CD1c-positive myeloid dendritic cell (primary cell): Measurements from ENCODE around the gene HADH.

ENCODE experiments used
- DNase-seq: peaks from one replicate; pipeline ENCODE4 v3.0.0-alpha.2; 2016; ENCODE audit errors: extremely low spot score

Gene HADH

DNA sequence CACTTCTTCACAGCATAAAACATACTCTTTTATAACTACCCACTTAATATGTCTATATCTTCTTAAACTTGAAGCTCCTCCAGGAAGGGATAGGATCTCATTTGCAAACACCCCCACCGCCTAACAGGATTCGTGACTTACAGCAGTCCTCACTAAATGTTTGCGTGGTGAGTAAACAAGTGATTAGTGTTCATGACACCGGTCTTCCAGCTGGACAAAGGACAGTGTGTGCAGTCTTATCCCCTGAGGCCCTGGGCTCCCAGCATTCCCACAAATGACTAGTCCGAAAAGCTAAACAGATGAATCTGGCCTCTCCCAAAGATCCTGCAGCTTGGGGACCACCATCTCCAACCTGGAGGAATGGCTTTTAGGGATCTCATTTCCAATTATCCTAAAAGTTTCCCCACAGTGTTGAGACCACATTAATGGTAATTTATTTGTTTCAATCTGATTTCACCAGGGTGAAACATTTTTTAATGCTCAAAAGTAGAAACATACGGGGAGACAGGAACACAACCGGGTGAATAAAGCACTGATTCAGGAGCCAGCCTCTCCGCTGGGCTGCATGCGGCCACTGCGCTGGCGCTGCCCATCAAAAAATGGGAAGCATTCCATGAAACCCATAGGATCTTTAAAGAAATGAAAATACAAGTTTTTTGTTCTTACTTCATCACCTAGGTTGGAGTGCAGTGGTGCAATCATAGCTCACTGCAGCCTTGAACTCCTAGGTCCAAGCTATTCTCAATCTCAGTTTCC lies 69.2 kb downstream of the HADH start:
- DNase-seq, result no peak

DNA sequence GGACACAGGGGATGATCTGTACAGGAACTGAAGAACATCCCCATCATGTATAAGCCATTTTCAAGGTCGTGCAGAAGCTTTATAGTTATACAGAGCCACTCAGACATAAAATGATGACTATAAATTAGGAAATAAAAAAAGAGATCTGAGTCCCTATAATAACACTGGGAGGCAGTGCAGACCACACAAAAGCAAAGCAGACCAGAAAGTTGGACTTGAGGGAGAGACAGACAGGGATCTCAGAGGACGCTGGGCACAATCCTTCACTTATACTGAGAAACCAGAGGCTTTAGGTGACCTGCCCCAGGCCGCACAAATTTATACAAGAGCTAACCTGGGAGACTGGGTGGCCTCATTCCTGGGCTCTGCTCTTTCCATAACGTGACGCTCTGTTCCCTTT lies 70.5 kb downstream of the HADH start:
- no peak for DNase-seq

DNA sequence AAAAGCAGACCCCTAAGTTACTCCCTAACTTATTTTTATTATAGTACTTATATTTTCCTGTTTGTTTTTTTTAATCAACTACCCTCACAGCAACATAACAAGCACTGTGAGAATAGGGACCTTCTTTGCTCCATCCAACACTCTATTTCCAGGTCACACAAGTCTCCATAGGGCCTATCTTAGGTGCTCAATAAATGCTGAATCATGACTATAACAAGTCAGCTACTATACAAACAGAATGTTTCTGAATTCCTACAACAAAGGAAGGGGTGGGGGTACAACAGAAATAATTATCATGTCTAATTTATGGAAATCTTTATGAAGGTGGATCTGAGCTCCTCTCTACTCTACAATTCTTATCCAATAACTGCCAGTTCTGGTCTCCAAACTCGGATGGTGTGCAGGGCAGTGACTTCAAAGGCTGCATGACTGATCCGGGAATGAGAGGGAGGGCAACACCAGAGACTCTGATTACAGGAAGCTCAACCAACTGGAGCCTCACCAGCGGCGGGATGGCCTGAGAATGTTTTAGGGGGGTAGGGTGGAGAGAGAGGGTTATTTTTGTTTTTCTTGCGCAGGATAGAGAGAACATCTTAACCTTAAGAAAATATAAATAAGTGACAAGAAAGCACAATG lies 71.1 kb downstream of the HADH start:
- DNase-seq, result no peak

DNA sequence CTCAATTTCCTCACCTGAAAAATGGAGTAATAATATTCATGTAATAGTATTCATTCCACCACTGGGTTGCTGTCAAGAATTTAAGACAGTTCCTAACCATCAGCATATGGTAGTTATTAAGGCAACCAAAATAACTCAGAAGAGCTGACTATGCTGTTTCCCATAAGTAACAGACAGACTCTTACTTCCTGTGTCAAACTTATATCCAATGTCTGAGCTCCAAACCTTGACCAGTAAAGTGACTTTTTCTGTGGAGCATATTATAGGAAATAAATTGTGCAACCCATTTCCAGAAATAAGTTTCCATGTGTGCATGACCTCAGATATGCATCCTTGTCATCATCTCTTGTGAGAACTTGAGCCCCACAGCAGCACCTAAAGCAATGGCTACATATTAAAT lies 78.8 kb downstream of the HADH start:
- DNase-seq, result no peak

DNA sequence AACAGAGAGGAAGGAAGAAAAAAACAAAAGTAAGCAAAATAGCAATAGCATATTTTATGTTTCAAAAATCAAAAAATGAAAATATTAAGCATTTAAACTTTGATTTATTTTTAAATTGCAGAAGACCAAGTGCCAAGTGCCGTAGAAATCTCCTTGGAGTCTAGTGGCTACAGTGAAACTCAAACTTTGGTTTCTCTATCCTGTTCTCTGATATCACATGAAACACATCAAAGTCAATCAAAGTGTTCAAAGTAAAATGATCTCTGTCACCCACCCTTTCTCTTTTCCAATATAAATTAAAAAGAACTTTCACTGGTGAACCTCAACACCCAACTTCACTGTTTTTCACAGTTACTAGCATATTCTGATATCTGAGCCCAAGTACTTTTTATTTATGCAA lies 81.1 kb downstream of the HADH start:
- DNase-seq, result no peak

DNA sequence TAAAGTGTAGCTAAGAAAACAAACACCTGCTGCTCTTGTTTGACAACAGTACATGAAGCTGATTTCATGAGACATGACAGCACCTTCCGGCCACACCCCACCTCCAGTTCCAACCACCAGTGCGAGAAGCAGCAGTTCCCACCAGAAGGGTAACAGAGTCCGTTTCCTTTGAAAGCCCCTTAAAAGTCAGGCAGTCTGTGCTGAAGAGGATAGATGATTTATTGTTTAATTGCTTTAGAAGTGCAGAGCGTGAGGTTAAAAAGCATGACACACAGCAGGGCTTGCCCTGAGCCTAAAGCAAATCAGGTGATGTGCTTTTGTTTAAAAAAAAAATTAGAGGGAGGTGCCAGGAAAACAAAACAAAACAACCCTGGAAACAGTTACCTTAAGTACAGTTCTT lies 82.6 kb downstream of the HADH start:
- DNase-seq, result no peak

DNA sequence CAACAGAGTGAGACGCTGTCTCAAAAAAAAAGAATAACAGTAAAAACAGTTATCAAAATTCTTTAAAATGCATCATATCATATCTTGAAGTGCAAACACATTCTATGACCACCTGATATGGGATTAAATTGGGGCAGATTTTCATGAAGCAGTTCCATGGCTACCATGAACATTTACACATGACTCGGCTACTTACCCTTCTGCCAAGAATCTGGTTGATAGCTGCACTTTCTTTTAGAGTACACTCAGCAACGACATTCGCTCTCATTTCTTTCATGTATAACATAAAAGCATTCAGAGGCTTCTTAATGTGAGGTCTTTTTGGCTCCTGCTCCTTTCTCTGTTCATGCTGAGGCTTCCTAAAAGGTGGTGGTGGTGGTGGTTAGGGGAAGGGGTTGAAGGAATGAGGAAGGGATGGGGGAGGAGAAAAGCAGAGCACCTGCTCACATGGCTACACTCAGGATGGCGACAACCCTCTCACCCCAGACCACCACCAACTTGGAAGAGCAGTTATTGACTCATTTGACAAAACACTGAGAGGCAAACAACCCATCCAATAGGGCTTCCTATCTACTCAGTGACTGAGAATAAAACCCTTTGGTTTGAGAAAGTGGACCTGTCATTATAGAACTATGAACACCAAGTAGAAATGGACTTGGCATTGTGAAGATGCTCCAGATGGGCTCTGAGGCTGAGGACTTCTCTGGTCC lies 88.5 kb downstream of the HADH start:
- DNase-seq, result no peak

DNA sequence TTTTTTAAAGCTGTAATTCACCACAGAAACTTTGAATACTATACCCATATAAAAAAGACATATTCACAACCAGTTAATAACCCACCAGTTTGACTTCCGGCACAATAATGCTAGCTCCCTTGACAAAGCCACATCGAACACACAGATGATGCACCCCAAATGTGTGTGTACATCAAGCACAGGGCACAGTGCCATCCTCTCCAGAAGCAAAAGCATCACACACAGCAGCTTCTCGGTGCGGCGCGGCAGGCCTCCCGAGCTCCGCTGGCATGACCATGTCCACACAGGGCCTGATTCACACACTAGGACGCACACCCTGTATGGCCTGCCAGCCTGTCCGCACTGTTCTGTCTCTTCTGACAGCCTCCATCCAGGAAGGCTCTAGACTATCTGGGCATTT lies 91.1 kb downstream of the HADH start:
- no peak for DNase-seq

DNA sequence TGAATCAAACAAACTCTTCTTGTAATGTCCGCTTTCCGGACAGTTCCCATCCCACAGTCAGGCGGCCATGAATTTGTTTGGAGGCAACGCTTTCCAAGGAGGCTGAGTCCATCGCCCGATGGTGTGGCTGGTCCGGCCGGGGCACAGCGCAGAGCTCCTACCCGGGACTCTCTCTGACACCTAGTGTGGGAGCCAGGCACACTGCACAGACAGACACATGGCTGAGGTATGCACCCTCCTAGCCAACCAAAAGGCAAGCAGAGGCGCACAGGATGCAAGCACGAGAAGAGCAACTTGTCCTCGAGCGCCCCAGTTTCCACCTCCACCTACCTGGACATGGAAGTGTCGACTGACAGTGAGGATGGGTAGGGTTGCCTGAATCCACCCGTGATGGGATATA lies 91.6 kb downstream of the HADH start:
- no peak for DNase-seq
